AG09319 (cell line): ENCODE data around the gene KRTAP4-6.

Source experiments
- DNase-seq: peaks from one replicate; pipeline ENCODE4 v3.0.0-alpha.2; 2010; ENCODE audit warnings: low read depth; ENCODE audit errors: extremely low read depth
- CTCF ChIP-seq: IDR thresholded peaks from 2 replicates; pipeline ENCODE4 v1.5.1; 2011; ENCODE audit warnings: low read depth, mild to moderate bottlenecking, inconsistent platforms, low read length, moderate library complexity

KRTAP4-6 gene

GRCh38 chr17:41096055-41096454 is 44.3 kb downstream of the KRTAP4-6 start:
- TF ChIP-seq CTCF: no peak

More at GRCh38 chr17:41096055-41096454, 44.3 kb downstream of the KRTAP4-6 start:
- DNase-seq: no peak
